Neural cell (in vitro differentiated cells): ENCODE measurements around the gene NPAS3. TPM values are rescaled to one million over a fixed set of nuclear protein-coding genes. Genes with fewer than 3 reads are reported as not detected.

ENCODE experiments used
- H2AFZ ChIP-seq: fragments of 200-600, 300-800 bp; sonication (generic), shearing (Covaris generic); 2 replicates; pipeline ENCODE4 v1.6.0; 2014; ENCODE audit warnings: low read depth, mild to moderate bottlenecking, antibody characterized with exemption, low read length, moderate library complexity
- H3F3A ChIP-seq: fragments of 200-600 bp; shearing (Covaris generic); 2 replicates; pipeline ENCODE4 v1.6.1; 2016; ENCODE audit warnings: mild to moderate bottlenecking, moderate library complexity, mixed read lengths, antibody characterized with exemption, low read length; ENCODE audit not compliant: insufficient read depth, poor library complexity, severe bottlenecking
- H3K27ac ChIP-seq: fragments of 200-600, 300-800 bp; sonication (generic), shearing (Covaris generic); 2 replicates; pipeline ENCODE4 v1.5.1; 2014; ENCODE audit warnings: mild to moderate bottlenecking, low read length, moderate library complexity
- H3K27me3 ChIP-seq: fragments of 300-800, 200-600 bp; sonication (generic), shearing (Covaris generic); 2 replicates; pipeline ENCODE4 v1.6.0; 2014; ENCODE audit warnings: mild to moderate bottlenecking, low read depth, low read length, moderate library complexity; ENCODE audit not compliant: insufficient read depth
- H3K36me3 ChIP-seq: fragments of 300-800, 200-600 bp; sonication (generic), shearing (Covaris generic); 2 replicates; pipeline ENCODE4 v1.5.1; 2014; ENCODE audit warnings: mild to moderate bottlenecking, antibody characterized with exemption, low read length, moderate library complexity; ENCODE audit not compliant: insufficient read depth
- H3K4me2 ChIP-seq: fragments of 300-800, 200-600 bp; sonication (generic), shearing (Covaris generic); 2 replicates; pipeline ENCODE4 v1.6.0; 2014; ENCODE audit warnings: mild to moderate bottlenecking, low read length
- H3K4me3 ChIP-seq: fragments of 300-800, 200-600 bp; sonication (generic), shearing (Covaris generic); 2 replicates; pipeline ENCODE4 v1.5.1; 2014; ENCODE audit warnings: mild to moderate bottlenecking, low read length, moderate library complexity
- H3K79me2 ChIP-seq: fragments of 200-600 bp; shearing (Covaris generic); replicated peaks from 2 replicates; pipeline ENCODE4 v1.6.0; 2014; ENCODE audit warnings: mild to moderate bottlenecking, low read length, moderate library complexity; ENCODE audit not compliant: insufficient read depth
- H3K9ac ChIP-seq: fragments of 300-800, 200-600 bp; sonication (generic), shearing (Covaris generic); 2 replicates; pipeline ENCODE4 v1.6.1; 2016; ENCODE audit warnings: mild to moderate bottlenecking, low read length, mixed read lengths
- H3K9me2 ChIP-seq: fragments of 200-600 bp; shearing (Covaris generic); 2 replicates; pipeline ENCODE4 v1.6.1; 2016; ENCODE audit warnings: mild to moderate bottlenecking, low read length, mixed read lengths; ENCODE audit not compliant: insufficient read depth
- H3K9me3 ChIP-seq: fragments of 200-600, 300-800 bp; sonication (generic), shearing (Covaris generic); 2 replicates; pipeline ENCODE4 v1.6.1; 2016; ENCODE audit warnings: mild to moderate bottlenecking, mixed run types, low read length, moderate library complexity, mixed read lengths
- H4K20me1 ChIP-seq: fragments of 200-600 bp; shearing (Covaris generic); 2 replicates; pipeline ENCODE4 v1.6.1; 2016; ENCODE audit warnings: mild to moderate bottlenecking, mixed run types; ENCODE audit not compliant: insufficient read depth
- CTCF ChIP-seq: fragments of 450-650 bp; IDR thresholded peaks from 2 replicates; pipeline ENCODE4 v1.5.1; 2014; ENCODE audit warnings: antibody characterized with exemption, mild to moderate bottlenecking, moderate library complexity; ENCODE audit not compliant: poor library complexity, severe bottlenecking
- EP300 ChIP-seq: fragments of 450-650 bp; conservative IDR thresholded peaks from 2 replicates; pipeline ENCODE4 v1.6.1; 2014; ENCODE audit warnings: antibody characterized with exemption, mild to moderate bottlenecking, moderate library complexity; ENCODE audit not compliant: poor library complexity, severe bottlenecking
- EZH2 ChIP-seq: fragments of 200-600, 300-800 bp; shearing (Covaris generic), sonication (generic); IDR thresholded peaks from 2 replicates; pipeline ENCODE4 v1.6.1; 2014; ENCODE audit warnings: antibody characterized with exemption, low read length, borderline replicate concordance, mild to moderate bottlenecking; ENCODE audit not compliant: insufficient read depth, poor library complexity, severe bottlenecking
- MXI1 ChIP-seq: fragments of 450-650 bp; conservative IDR thresholded peaks from 2 replicates; pipeline ENCODE4 v1.6.1; 2014; ENCODE audit warnings: antibody characterized with exemption, mild to moderate bottlenecking; ENCODE audit not compliant: poor library complexity, severe bottlenecking
- POLR2AphosphoS5 ChIP-seq: IDR thresholded peaks from 2 replicates; pipeline ENCODE4 v1.6.1; 2012
- RAD21 ChIP-seq: fragments of 450-650 bp; conservative IDR thresholded peaks from 2 replicates; pipeline ENCODE4 v1.6.1; 2014; ENCODE audit warnings: antibody characterized with exemption, mild to moderate bottlenecking, moderate library complexity
- SMC3 ChIP-seq: fragments of 450-650 bp; conservative IDR thresholded peaks from 2 replicates; pipeline ENCODE4 v1.6.1; 2014; ENCODE audit warnings: antibody characterized with exemption, mild to moderate bottlenecking, moderate library complexity; ENCODE audit not compliant: poor library complexity
- TAF1 ChIP-seq: IDR thresholded peaks from 2 replicates; pipeline ENCODE4 v1.6.1; 2012; ENCODE audit warnings: low read depth
- polyA plus RNA-seq: library from polyadenylated mRNA; depleted of rRNA; stranded (reverse); fragments of >200 nt; gene quantifications from 2 replicates; pipeline ENCODE4 v1.2.3, GENCODE V29; 2014
- TF ChIP-seq, protein P1 (sequence below): IDR thresholded peaks from 2 replicates; pipeline ENCODE4 v1.6.1; 2012; ENCODE audit warnings: borderline replicate concordance

Gene NPAS3
- polyA plus RNA-seq, 1 donor from 2014 or later, result 1.3 TPM

DNA sequence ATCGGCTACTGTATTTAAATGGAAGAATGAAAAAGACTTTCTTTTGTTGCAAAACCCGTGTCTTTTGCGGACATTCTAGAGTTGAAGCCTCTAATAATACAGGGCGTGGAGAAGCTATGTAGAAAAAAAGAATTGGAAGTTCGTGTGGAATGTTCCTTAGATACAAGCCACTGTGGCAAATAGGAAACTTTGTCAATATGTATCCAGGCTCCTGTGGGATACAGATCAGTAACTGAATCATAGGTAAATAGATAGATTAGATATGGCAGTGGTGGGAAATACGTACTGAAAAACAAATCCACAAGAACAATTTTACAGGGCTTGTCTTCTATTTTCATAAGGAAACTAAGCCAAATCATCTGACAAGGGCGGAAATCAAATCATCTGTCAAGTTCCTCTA is 766.8 kb downstream of the NPAS3 start:
- no peak overlapping the region for H2AFZ ChIP-seq
- no peak overlapping the region for H3K4me2 ChIP-seq
- TF ChIP-seq POLR2AphosphoS5 (no peak), CTCF (no peak)
- TF ChIP-seq, protein P1, sequence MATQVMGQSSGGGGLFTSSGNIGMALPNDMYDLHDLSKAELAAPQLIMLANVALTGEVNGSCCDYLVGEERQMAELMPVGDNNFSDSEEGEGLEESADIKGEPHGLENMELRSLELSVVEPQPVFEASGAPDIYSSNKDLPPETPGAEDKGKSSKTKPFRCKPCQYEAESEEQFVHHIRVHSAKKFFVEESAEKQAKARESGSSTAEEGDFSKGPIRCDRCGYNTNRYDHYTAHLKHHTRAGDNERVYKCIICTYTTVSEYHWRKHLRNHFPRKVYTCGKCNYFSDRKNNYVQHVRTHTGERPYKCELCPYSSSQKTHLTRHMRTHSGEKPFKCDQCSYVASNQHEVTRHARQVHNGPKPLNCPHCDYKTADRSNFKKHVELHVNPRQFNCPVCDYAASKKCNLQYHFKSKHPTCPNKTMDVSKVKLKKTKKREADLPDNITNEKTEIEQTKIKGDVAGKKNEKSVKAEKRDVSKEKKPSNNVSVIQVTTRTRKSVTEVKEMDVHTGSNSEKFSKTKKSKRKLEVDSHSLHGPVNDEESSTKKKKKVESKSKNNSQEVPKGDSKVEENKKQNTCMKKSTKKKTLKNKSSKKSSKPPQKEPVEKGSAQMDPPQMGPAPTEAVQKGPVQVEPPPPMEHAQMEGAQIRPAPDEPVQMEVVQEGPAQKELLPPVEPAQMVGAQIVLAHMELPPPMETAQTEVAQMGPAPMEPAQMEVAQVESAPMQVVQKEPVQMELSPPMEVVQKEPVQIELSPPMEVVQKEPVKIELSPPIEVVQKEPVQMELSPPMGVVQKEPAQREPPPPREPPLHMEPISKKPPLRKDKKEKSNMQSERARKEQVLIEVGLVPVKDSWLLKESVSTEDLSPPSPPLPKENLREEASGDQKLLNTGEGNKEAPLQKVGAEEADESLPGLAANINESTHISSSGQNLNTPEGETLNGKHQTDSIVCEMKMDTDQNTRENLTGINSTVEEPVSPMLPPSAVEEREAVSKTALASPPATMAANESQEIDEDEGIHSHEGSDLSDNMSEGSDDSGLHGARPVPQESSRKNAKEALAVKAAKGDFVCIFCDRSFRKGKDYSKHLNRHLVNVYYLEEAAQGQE, result no peak

DNA sequence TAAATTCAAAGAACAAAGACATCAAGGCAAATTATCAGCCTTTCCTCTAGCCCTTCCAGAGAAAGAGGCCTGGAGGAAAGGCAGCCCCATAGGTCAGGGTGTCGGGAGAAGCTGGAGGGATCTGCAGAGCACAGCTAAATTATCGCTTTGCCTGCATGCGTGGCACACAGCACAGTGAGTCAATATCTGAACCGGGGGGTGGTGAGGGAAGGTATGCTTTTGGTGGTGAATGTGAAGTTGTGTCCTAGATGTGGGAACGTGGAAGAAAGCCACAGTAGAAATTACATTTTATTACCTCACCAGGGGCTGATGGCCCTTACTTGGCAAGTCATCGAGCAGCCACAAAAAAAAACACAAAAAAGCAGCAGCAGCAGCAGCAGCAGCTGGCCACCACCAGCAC is 769.0 kb downstream of the NPAS3 start:
- Histone ChIP-seq H3K9me3 (no peaks in the 10 kb centered on the region), H3F3A (no peaks in the 10 kb centered on the region), H3K9me2 (no peaks in the 10 kb centered on the region), H3K4me2 (no peak overlapping the region), H2AFZ (no peak overlapping the region), H3K36me3 (no peaks in the 10 kb centered on the region), H3K79me2 (no peaks in the 10 kb centered on the region), H4K20me1 (no peaks in the 10 kb centered on the region), H3K9ac (no peak overlapping the region), H3K4me3 (no peak overlapping the region), H3K27me3 (no peaks in the 10 kb centered on the region), H3K27ac (no peak overlapping the region)
- TF ChIP-seq EZH2 (no peak), POLR2AphosphoS5 (no peak), TAF1 (no peak), MXI1 (no peak), SMC3 (no peak), RAD21 (no peak), EP300 (no peak), CTCF (no peak)
- TF ChIP-seq, protein P1, result no peak

More for the DNA sequence above, 766.8 kb downstream of the NPAS3 start:
- no peaks in the 10 kb centered on the region for H3F3A ChIP-seq
- H3K4me3 ChIP-seq, result no peak overlapping the region
- no peaks in the 10 kb centered on the region for H3K79me2 ChIP-seq
- H3K9ac ChIP-seq, result no peak overlapping the region
- H3K9me2 ChIP-seq, result no peaks in the 10 kb centered on the region
- H3K27ac ChIP-seq, result no peak overlapping the region
- H3K9me3 ChIP-seq, result no peaks in the 10 kb centered on the region
- H4K20me1 ChIP-seq, result no peaks in the 10 kb centered on the region
- H3K27me3 ChIP-seq, result no peaks in the 10 kb centered on the region
- H3K36me3 ChIP-seq, result no peaks in the 10 kb centered on the region
